Gastrocnemius medialis (tissue), 4 donors: Measurements from ENCODE around the gene B3GAT1. TPM values are rescaled to one million over a fixed set of nuclear protein-coding genes. Genes with fewer than 3 reads are reported as not detected.

ENCODE experiments used
- ATAC-seq, 2 donors: fragments of 150-250 bp; one replicate each; pipeline ENCODE4 v1.9.1; 2016
- DNase-seq, 2 donors: peaks; one replicate each; pipeline ENCODE4 v3.0.0-alpha.2; 2019
- H3K27ac ChIP-seq, 4 donors: fragments of 200-600 bp; sonication (generic); 1 replicate in 1 of 4; 2 replicates in 3 of 4; pipeline ENCODE4 v1.5.1; 2016 to 2018; ENCODE audit warnings: mild to moderate bottlenecking in 2 of 4, moderate library complexity in 1 of 4
- H3K27me3 ChIP-seq, 3 donors: fragments of 200-600 bp; sonication (generic) in 2 of 3; 1 replicate in 1 of 3; 2 replicates in 2 of 3; pipeline versions ENCODE4 v1.5.1 to v1.6.0; 2016 to 2019; ENCODE audit warnings: mild to moderate bottlenecking in 1 of 3, moderate library complexity in 1 of 3
- H3K36me3 ChIP-seq, 2 donors: fragments of 200-600 bp; sonication (generic) in 1 of 2; one replicate each; pipeline ENCODE4 v1.5.1; 2017 to 2018
- H3K4me1 ChIP-seq, 2 donors: fragments of 200-600 bp; sonication (generic) in 1 of 2; one replicate each; pipeline ENCODE4 v1.5.1; 2016 to 2017; ENCODE audit warnings: mild to moderate bottlenecking in 2 of 2
- H3K4me3 ChIP-seq, 4 donors: fragments of 200-600 bp; sonication (generic) in 3 of 4; 1 replicate in 1 of 4; 2 replicates in 3 of 4; pipeline ENCODE4 v1.5.1; 2016 to 2019; ENCODE audit warnings: mild to moderate bottlenecking in 2 of 4
- H3K9me3 ChIP-seq, 3 donors: fragments of 200-600 bp; sonication (generic) in 2 of 3; 1 replicate in 1 of 3; 2 replicates in 2 of 3; pipeline ENCODE4 v1.5.1; 2016 to 2019
- CTCF ChIP-seq, 5 experiments: fragments of 450-650 bp in 3 of 5; fragments of 200-600 bp in 2 of 5; sonication (generic) in 2 of 5; IDR thresholded peaks in 4 of 5; conservative IDR thresholded peaks in 1 of 5; 1 replicate in 4 of 5; 2 replicates in 1 of 5; pipeline ENCODE4 v1.5.1; 2016 to 2019; ENCODE audit warnings: antibody characterized with exemption in 5 of 5, mild to moderate bottlenecking in 3 of 5, moderate library complexity in 3 of 5
- POLR2A ChIP-seq, 2 donors: fragments of 450-650 bp; IDR thresholded peaks; one replicate each; pipeline ENCODE4 v1.6.1; 2017; ENCODE audit warnings: antibody characterized with exemption in 2 of 2, mild to moderate bottlenecking in 2 of 2, moderate library complexity in 2 of 2
- in situ Hi-C, 4 donors: fragments of 200-750 bp; cut with MboI; loops; one replicate each; pipeline versions ENCODE4 v1.15.0 to v1.8.0; 2017; ENCODE audit warnings: low sequenced_read_pairs in 4 of 4
- intact Hi-C: fragments of 100-400 bp; cut with DNase I; formaldehyde crosslinking; loops from one replicate; pipeline ENCODE4 v1.15.1; 2023; ENCODE audit warnings: low total_unique reads
- total RNA-seq, 4 donors: library from RNA; depleted of rRNA; stranded (reverse); fragments of >200 nt; gene quantifications; one replicate each; pipeline versions ENCODE4 v1.1.0 to v1.2.3, GENCODE V29; 2016

Gene B3GAT1
- total RNA-seq, 4 donors from 2014 or later, result 0.10 TPM; not detected in 3

GRCh38 chr11:134452838-134453155 lies 40.8 kb upstream of the B3GAT1 start:
- in situ Hi-C loops, result no loop called here
- no peaks in the 10 kb centered on the region for H3K9me3 ChIP-seq
- no peak for ATAC-seq

DNA sequence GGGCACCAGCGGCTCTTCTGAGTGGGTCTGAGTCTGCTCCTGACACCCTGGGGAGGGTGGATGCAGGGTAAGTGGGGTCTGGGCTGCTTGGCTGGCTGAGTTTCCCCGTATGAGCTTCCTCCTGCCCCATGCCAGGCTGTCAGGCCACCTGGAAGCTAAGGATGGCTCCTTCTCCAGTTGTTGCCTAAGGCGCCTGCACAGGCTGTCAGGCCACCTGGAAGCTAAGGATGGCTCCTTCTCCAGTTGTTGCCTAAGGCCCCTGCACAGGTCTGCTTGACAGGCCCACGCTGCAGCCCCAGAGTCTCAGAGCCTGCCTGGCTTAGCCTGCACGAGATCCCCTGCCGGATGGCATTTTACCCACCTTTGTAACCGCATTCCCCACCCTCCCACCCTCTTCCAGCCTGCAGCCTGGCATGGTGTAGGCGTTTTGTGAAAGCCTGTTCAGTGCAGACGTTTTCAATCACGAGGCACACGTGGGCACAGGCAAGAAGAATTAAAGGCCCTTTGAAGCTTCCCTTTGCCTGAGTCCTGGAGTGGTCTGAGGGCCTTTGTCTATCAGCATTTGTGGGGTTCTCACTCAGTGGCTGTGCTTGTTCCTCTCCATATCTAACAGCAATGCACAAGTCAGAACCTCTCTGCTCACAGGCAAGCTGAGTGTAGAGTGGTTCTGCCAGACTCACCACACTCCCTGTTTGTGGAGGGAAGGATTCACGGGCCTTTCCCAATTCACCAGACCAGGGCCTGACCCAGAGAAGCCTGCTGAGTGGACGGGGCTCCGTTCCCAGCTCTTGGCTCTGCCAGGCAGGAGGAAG lies 40.2 kb upstream of the B3GAT1 start:
- H3K27ac ChIP-seq, result no peak overlapping the region
- no peaks in the 10 kb centered on the region for H3K36me3 ChIP-seq
- in situ Hi-C loops, result no loop called here
- ATAC-seq (no peak), DNase-seq (no peak)
- no peak for TF ChIP-seq POLR2A (IDR thresholded peaks at IDR 0.05)
- TF ChIP-seq CTCF (IDR thresholded peaks at IDR 0.05 in 4 of 5, conservative IDR thresholded peaks at IDR 0.05 in 1 of 5), result no peak
- intact Hi-C loops, result no loop called here
- no peaks in the 10 kb centered on the region for H3K9me3 ChIP-seq
- H3K27me3 ChIP-seq, result no peaks in the 10 kb centered on the region
- no peaks in the 10 kb centered on the region for H3K4me1 ChIP-seq
- H3K4me3 ChIP-seq, result no peak overlapping the region

More at GRCh38 chr11:134452838-134453155, 40.8 kb upstream of the B3GAT1 start:
- no peak for TF ChIP-seq CTCF (IDR thresholded peaks at IDR 0.05 in 4 of 5, conservative IDR thresholded peaks at IDR 0.05 in 1 of 5)
- no peak for TF ChIP-seq POLR2A (IDR thresholded peaks at IDR 0.05)
- Histone ChIP-seq H3K4me1 (no peaks in the 10 kb centered on the region), H3K4me3 (no peak overlapping the region), H3K27me3 (no peaks in the 10 kb centered on the region), H3K36me3 (no peaks in the 10 kb centered on the region), H3K27ac (no peak overlapping the region)
- DNase-seq, result no peak
- intact Hi-C loops, result no loop called here

- no peak for ATAC-seq
- in situ Hi-C loops, result no loop called here
- intact Hi-C loops, result no loop called here
Observed at GRCh38 chr11:134450186-134450585, 38.1 kb upstream of the B3GAT1 start.

DNA sequence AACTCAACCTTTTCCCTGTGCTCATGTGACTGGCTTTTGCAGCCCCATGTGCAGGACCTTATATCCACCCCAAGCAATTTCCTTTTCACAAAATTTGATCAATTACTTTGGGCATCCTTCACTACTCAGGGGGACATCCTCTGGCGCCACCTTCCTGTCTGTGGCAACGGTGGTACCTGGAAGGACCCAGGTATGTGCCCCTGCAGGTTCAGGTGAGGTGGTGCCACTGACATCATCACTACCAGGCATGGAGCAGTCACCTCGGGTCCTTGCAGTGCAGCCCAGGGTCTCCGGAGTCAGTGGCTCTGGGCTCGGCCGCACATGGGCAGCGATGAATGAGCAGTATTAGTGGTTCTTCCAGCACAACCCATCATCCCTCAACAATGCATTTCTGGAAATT lies 37.7 kb upstream of the B3GAT1 start:
- in situ Hi-C loops, result no loop called here
- H3K4me3 ChIP-seq, result no peak overlapping the region

More at GRCh38 chr11:134450186-134450585, 38.1 kb upstream of the B3GAT1 start:
- H3K36me3 ChIP-seq, result no peaks in the 10 kb centered on the region
- H3K4me1 ChIP-seq, result no peaks in the 10 kb centered on the region
- TF ChIP-seq CTCF (IDR thresholded peaks at IDR 0.05 in 4 of 5, conservative IDR thresholded peaks at IDR 0.05 in 1 of 5), result no peak
- no peak for TF ChIP-seq POLR2A (IDR thresholded peaks at IDR 0.05)
- no peaks in the 10 kb centered on the region for H3K27me3 ChIP-seq
- no peaks in the 10 kb centered on the region for H3K9me3 ChIP-seq
- no peak overlapping the region for H3K4me3 ChIP-seq
- no peak overlapping the region for H3K27ac ChIP-seq
- no peak for DNase-seq

More for the DNA sequence above, 37.7 kb upstream of the B3GAT1 start:
- H3K27ac ChIP-seq, result no peak overlapping the region
- ATAC-seq (no peak), DNase-seq (no peak)
- TF ChIP-seq CTCF (IDR thresholded peaks at IDR 0.05 in 4 of 5, conservative IDR thresholded peaks at IDR 0.05 in 1 of 5) (no peak), POLR2A (IDR thresholded peaks at IDR 0.05) (no peak)
- no peaks in the 10 kb centered on the region for H3K9me3 ChIP-seq
- intact Hi-C loops, result no loop called here
- no peaks in the 10 kb centered on the region for H3K27me3 ChIP-seq
- H3K4me1 ChIP-seq, result no peaks in the 10 kb centered on the region
- H3K36me3 ChIP-seq, result no peaks in the 10 kb centered on the region
